GM23338 (cell line): ENCODE measurements around the gene GARIN1A. TPM values are rescaled to one million over a fixed set of nuclear protein-coding genes. Genes with fewer than 3 reads are reported as not detected.
A peak's percentile ranks its signal among the peaks of the same experiment; 100 is the strongest.
"Not testable (repeated sequence)": the region's sequence is repeated elsewhere in the genome, so short reads cannot be mapped to it uniquely, and the experiment has no call there.

Experiments used
- ATAC-seq: fragments of 200-7000 bp; cut with Tn5 transposase; 3 replicates; pipeline ENCODE4 v1.9.1; 2020
- DNase-seq: peaks from one replicate; pipeline ENCODE4 v3.0.0-alpha.2; 2015; ENCODE audit warnings: low spot score
- H2AFZ ChIP-seq: fragments of 200-600 bp; sonication (generic); 2 replicates; pipeline ENCODE4 v1.8.0; 2016; ENCODE audit warnings: antibody characterized with exemption, mild to moderate bottlenecking, moderate library complexity
- H3F3A ChIP-seq: fragments of 200-600 bp; sonication (generic); replicated peaks from 2 replicates; pipeline ENCODE4 v1.8.0; 2017; ENCODE audit warnings: antibody characterized with exemption, mixed run types, low read depth
- H3K27ac ChIP-seq: fragments of 200-600 bp; sonication (generic); 2 replicates; pipeline ENCODE4 v1.6.1; 2016; ENCODE audit warnings: low read depth
- H3K27me3 ChIP-seq: fragments of 200-600 bp; sonication (generic); 2 replicates; pipeline ENCODE4 v1.8.0; 2016; ENCODE audit warnings: mild to moderate bottlenecking, mixed run types, moderate library complexity; ENCODE audit not compliant: insufficient read depth
- H3K36me3 ChIP-seq: fragments of 200-600 bp; sonication (generic); 2 replicates; pipeline ENCODE4 v1.8.0; 2016; ENCODE audit warnings: mild to moderate bottlenecking; ENCODE audit not compliant: insufficient read depth
- H3K4me1 ChIP-seq: fragments of 200-600 bp; sonication (generic); 2 replicates; pipeline ENCODE4 v1.8.0; 2016; ENCODE audit warnings: mild to moderate bottlenecking, moderate library complexity; ENCODE audit not compliant: insufficient read depth
- H3K4me2 ChIP-seq: fragments of 200-600 bp; sonication (generic); 2 replicates; pipeline ENCODE4 v1.7.1; 2017; ENCODE audit warnings: mixed run types
- H3K4me3 ChIP-seq: fragments of 200-600 bp; sonication (generic); 2 replicates; pipeline ENCODE4 v1.6.1; 2016; ENCODE audit warnings: mixed run types
- H3K79me2 ChIP-seq: fragments of 200-600 bp; sonication (generic); replicated peaks from 2 replicates; pipeline ENCODE4 v1.8.0; 2017; ENCODE audit warnings: mild to moderate bottlenecking; ENCODE audit not compliant: insufficient read depth
- H3K9me2 ChIP-seq: fragments of 200-600 bp; sonication (generic); 2 replicates; pipeline ENCODE4 v1.8.0; 2017; ENCODE audit not compliant: insufficient read depth
- H4K20me1 ChIP-seq: fragments of 200-600 bp; sonication (generic); replicated peaks from 2 replicates; pipeline ENCODE4 v1.8.0; 2017; ENCODE audit warnings: mild to moderate bottlenecking; ENCODE audit not compliant: insufficient read depth
- H3K27ac Mint-ChIP-seq: 2 replicates; pipeline ENCODE4 v1.8.0; 2020; ENCODE audit warnings: inconsistent platforms, mild to moderate bottlenecking, moderate library complexity, mixed read lengths
- H3K27me3 Mint-ChIP-seq: 3 replicates; pipeline ENCODE4 v1.8.0; 2022; ENCODE audit warnings: low read depth, mild to moderate bottlenecking, moderate library complexity, mixed read lengths, inconsistent platforms; ENCODE audit not compliant: insufficient read depth, poor library complexity
- H3K36me3 Mint-ChIP-seq: 3 replicates; pipeline ENCODE4 v1.8.0; 2021; ENCODE audit warnings: low read depth, mild to moderate bottlenecking, inconsistent platforms, moderate library complexity, mixed read lengths
- H3K4me1 Mint-ChIP-seq: 3 replicates; pipeline ENCODE4 v1.8.0; 2020; ENCODE audit warnings: mild to moderate bottlenecking, inconsistent platforms, mixed read lengths
- H3K4me3 Mint-ChIP-seq: 3 replicates; pipeline ENCODE4 v1.8.0; 2021; ENCODE audit warnings: moderate library complexity, mild to moderate bottlenecking, inconsistent platforms, mixed read lengths
- H3K9me3 Mint-ChIP-seq: 3 replicates; pipeline ENCODE4 v1.8.0; 2020; ENCODE audit warnings: moderate library complexity, mild to moderate bottlenecking, inconsistent platforms, mixed read lengths
- CREB1 ChIP-seq: fragments of 250-450 bp; sonication (Bioruptor Pico); IDR thresholded peaks from 2 replicates; pipeline ENCODE4 v1.5.0; 2020; ENCODE audit warnings: low read depth, mild to moderate bottlenecking, moderate library complexity
- ETS1 ChIP-seq: IDR thresholded peaks from 2 replicates; pipeline ENCODE4 v1.6.1; 2016; ENCODE audit warnings: antibody characterized with exemption
- EZH2 ChIP-seq: fragments of 200-600 bp; sonication (generic); IDR thresholded peaks from one replicate; pipeline ENCODE4 v1.8.0; 2017; ENCODE audit warnings: antibody characterized with exemption, mild to moderate bottlenecking, low read depth; ENCODE audit not compliant: unreplicated experiment
- EZH2phosphoT487 ChIP-seq: fragments of 200-600 bp; sonication (generic); IDR thresholded peaks from one replicate; pipeline ENCODE4 v1.8.1; 2018; ENCODE audit warnings: antibody characterized with exemption; ENCODE audit not compliant: unreplicated experiment
- JUNB ChIP-seq: IDR thresholded peaks from one replicate; pipeline ENCODE4 v1.6.1; 2016; ENCODE audit warnings: antibody characterized with exemption; ENCODE audit not compliant: unreplicated experiment
- NANOG ChIP-seq: IDR thresholded peaks from 2 replicates; pipeline ENCODE4 v1.6.1; 2016; ENCODE audit warnings: antibody characterized with exemption, borderline replicate concordance
- POLR2AphosphoS5 ChIP-seq: IDR thresholded peaks from 2 replicates; pipeline ENCODE4 v1.6.1; 2016; ENCODE audit warnings: antibody characterized with exemption, low read depth
- STAT1 ChIP-seq: IDR thresholded peaks from one replicate; pipeline ENCODE4 v1.6.1; 2016; ENCODE audit warnings: antibody characterized with exemption; ENCODE audit not compliant: unreplicated experiment
- ZNF114 ChIP-seq: fragments of 250-450 bp; sonication (Bioruptor Pico); IDR thresholded peaks from 2 replicates; pipeline ENCODE4 v1.5.0; 2020; ENCODE audit warnings: mild to moderate bottlenecking, moderate library complexity
- ZNF331 ChIP-seq: fragments of 250-450 bp; sonication (Bioruptor Pico); IDR thresholded peaks from 2 replicates; pipeline ENCODE4 v1.5.0; 2020; ENCODE audit warnings: low read depth, mild to moderate bottlenecking, moderate library complexity
- polyA plus RNA-seq: library from polyadenylated mRNA; unstranded; fragments of >200 nt; fragmentation: Nextera tagmentation; extraction: Ambion mirVana; gene quantifications from 2 replicates; pipeline ENCODE4 v1.2.1, GENCODE V29; 2016
- total RNA-seq: library from RNA; depleted of rRNA; stranded (reverse); fragments of >200 nt; shearing (Covaris generic); gene quantifications from 2 replicates; pipeline ENCODE4 v1.2.3, GENCODE V29; 2014

Gene GARIN1A
- total and polyA plus RNA-seq, 2 experiments from 2014 or later: 0.10 TPM; not detected in 1

- no peaks in the 10 kb centered on the region for H3K4me1 ChIP-seq
- no peak overlapping the region for H3K4me2 ChIP-seq
- no peaks in the 10 kb centered on the region for H3K27me3 ChIP-seq
- H3F3A ChIP-seq: no peaks in the 10 kb centered on the region
- no peak for ATAC-seq
- Mint-ChIP-seq H3K4me1 (no peaks in the 10 kb centered on the region), H3K27ac (no peak overlapping the region), H3K4me3 (no peak overlapping the region), H3K27me3 (peaks cover 7% of the 10 kb centered on the region), H3K9me3 (no peaks in the 10 kb centered on the region), H3K36me3 (no peaks in the 10 kb centered on the region)
- H3K36me3 ChIP-seq: no peaks in the 10 kb centered on the region
- H2AFZ ChIP-seq: no peak overlapping the region
- H4K20me1 ChIP-seq: no peaks in the 10 kb centered on the region
- TF ChIP-seq JUNB (no peak), ETS1 (no peak)
- no peak overlapping the region for H3K4me3 ChIP-seq
- DNase-seq: no peak
- no peak overlapping the region for H3K27ac ChIP-seq
- no peaks in the 10 kb centered on the region for H3K9me2 ChIP-seq
- H3K79me2 ChIP-seq: no peaks in the 10 kb centered on the region
Observed at GRCh38 chr7:128679920-128680319, 7.8 kb downstream of the GARIN1A start.

GRCh38 chr7:128681794-128682537 lies 9.9 kb downstream of the GARIN1A start:
- no peak for ATAC-seq
- no peak overlapping the region for H3K27ac Mint-ChIP-seq
- no peaks in the 10 kb centered on the region for H3K36me3 Mint-ChIP-seq

GRCh38 chr7:128683270-128683669 lies 11.2 kb downstream of the GARIN1A start:
- H3K4me2 ChIP-seq, H3K27ac Mint-ChIP-seq, H4K20me1 ChIP-seq, H2AFZ ChIP-seq, H3K4me1 ChIP-seq, DNase-seq, H3K27ac ChIP-seq, H3K79me2 ChIP-seq, ATAC-seq, H3K36me3 Mint-ChIP-seq, H3K27me3 Mint-ChIP-seq, H3K27me3 ChIP-seq, H3K4me1 Mint-ChIP-seq, H3F3A ChIP-seq, H3K4me3 ChIP-seq, H3K4me3 Mint-ChIP-seq, H3K36me3 ChIP-seq, H3K9me3 Mint-ChIP-seq, H3K9me2 ChIP-seq: not testable (repeated sequence)

More at GRCh38 chr7:128681794-128682537, 9.9 kb downstream of the GARIN1A start:
- no peaks in the 10 kb centered on the region for H3K4me1 Mint-ChIP-seq
- Histone ChIP-seq H3K36me3 (no peaks in the 10 kb centered on the region), H3K4me3 (no peak overlapping the region), H3F3A (no peaks in the 10 kb centered on the region), H3K27ac (no peak overlapping the region), H3K4me1 (no peaks in the 10 kb centered on the region), H3K4me2 (no peak overlapping the region), H3K27me3 (no peaks in the 10 kb centered on the region), H3K79me2 (no peaks in the 10 kb centered on the region), H2AFZ (peak overlapping the region; percentile 20; the same call in 1 of the 2 replicates), H3K9me2 (no peaks in the 10 kb centered on the region), H4K20me1 (no peaks in the 10 kb centered on the region)
- no peak overlapping the region for H3K4me3 Mint-ChIP-seq
- H3K27me3 Mint-ChIP-seq: peaks cover 7% of the 10 kb centered on the region
- TF ChIP-seq EZH2phosphoT487 (no peak), ZNF114 (CRISPR knock-in tag) (no peak), ZNF331 (CRISPR knock-in tag) (no peak), EZH2 (no peak), STAT1 (no peak), NANOG (no peak), POLR2AphosphoS5 (no peak), CREB1 (CRISPR knock-in tag) (no peak)
- H3K9me3 Mint-ChIP-seq: no peaks in the 10 kb centered on the region
- no peak for DNase-seq

- not testable (repeated sequence) for H4K20me1 ChIP-seq, H3K4me1 ChIP-seq, H3K27ac ChIP-seq, ATAC-seq, H3K79me2 ChIP-seq, DNase-seq, H3K36me3 Mint-ChIP-seq, H3K9me3 Mint-ChIP-seq, H3K9me2 ChIP-seq, H3K4me3 Mint-ChIP-seq, H3F3A ChIP-seq, H3K4me3 ChIP-seq, H3K27me3 Mint-ChIP-seq, H3K27ac Mint-ChIP-seq, H3K4me1 Mint-ChIP-seq, H3K36me3 ChIP-seq, H3K27me3 ChIP-seq, H3K4me2 ChIP-seq
- peak overlapping the region; percentile 66 for H2AFZ ChIP-seq
Observed at GRCh38 chr7:128683738-128684137, 11.6 kb downstream of the GARIN1A start.
